WTC11 (cell line): ENCODE measurements around the gene GAPDHS. TPM values are rescaled to one million over a fixed set of nuclear protein-coding genes. Genes with fewer than 3 reads are reported as not detected.

Experiments
- ATAC-seq: fragments of 200-7000 bp; cut with Tn5 transposase; 2 replicates; pipeline ENCODE4 v1.10.0; 2021; ENCODE audit warnings: mild to moderate bottlenecking, moderate library complexity
- CTCF ChIA-PET: fragments of 300-600 bp; sonication (Branson Sonifier 250); formaldehyde crosslinking; loops from one replicate; lab custom pipeline; 2021; ENCODE audit warnings: antibody characterized with exemption; lab: Charles Lee
- POLR2A ChIA-PET: fragments of 350-600 bp; sonication (Branson Sonifier 250); formaldehyde crosslinking; loops from one replicate; lab custom pipeline; 2021; ENCODE audit warnings: antibody characterized with exemption; lab: Charles Lee
- DNase-seq: peaks from one replicate; pipeline ENCODE4 v3.0.0; 2021; ENCODE audit warnings: low spot score
- H3K27ac Mint-ChIP-seq: 2 replicates; pipeline ENCODE4 v1.8.0; 2021; ENCODE audit warnings: mixed read lengths
- H3K27me3 Mint-ChIP-seq: 2 replicates; pipeline ENCODE4 v1.8.0; 2021; ENCODE audit warnings: low read depth, mild to moderate bottlenecking, moderate library complexity, mixed read lengths
- H3K36me3 Mint-ChIP-seq: 2 replicates; pipeline ENCODE4 v1.8.0; 2021; ENCODE audit warnings: mixed read lengths
- H3K4me1 Mint-ChIP-seq: 2 replicates; pipeline ENCODE4 v1.8.0; 2022; ENCODE audit warnings: mixed read lengths
- H3K4me3 Mint-ChIP-seq: 2 replicates; pipeline ENCODE4 v1.8.0; 2021; ENCODE audit warnings: mild to moderate bottlenecking, moderate library complexity, mixed read lengths
- H3K9me3 Mint-ChIP-seq: 2 replicates; pipeline ENCODE4 v1.8.0; 2021; ENCODE audit warnings: mixed read lengths
- ARID4B ChIP-seq: sonication (generic); formaldehyde crosslinking; IDR thresholded peaks from 2 replicates; pipeline ENCODE4 v1.8.0; 2023; ENCODE audit warnings: missing genetic modification reagents, mild to moderate bottlenecking, borderline replicate concordance
- CREB1 ChIP-seq: sonication (generic); formaldehyde crosslinking; IDR thresholded peaks from 2 replicates; pipeline ENCODE4 v1.8.0; 2023; ENCODE audit warnings: mild to moderate bottlenecking, missing genetic modification reagents
- CREM ChIP-seq: sonication (generic); formaldehyde crosslinking; IDR thresholded peaks from 2 replicates; pipeline ENCODE4 v1.8.1; 2022; ENCODE audit warnings: mild to moderate bottlenecking, missing genetic modification reagents, moderate library complexity
- ERG ChIP-seq: fragments of 250-450 bp; sonication (Bioruptor Pico); IDR thresholded peaks from 2 replicates; pipeline ENCODE4 v1.8.0; 2021; ENCODE audit warnings: mild to moderate bottlenecking
- GTF2I ChIP-seq: fragments of 250-450 bp; sonication (Bioruptor Pico); conservative IDR thresholded peaks from 2 replicates; pipeline ENCODE4 v1.4.0; 2021; ENCODE audit warnings: mild to moderate bottlenecking
- NR1H2 ChIP-seq: sonication (generic); formaldehyde crosslinking; IDR thresholded peaks from 2 replicates; pipeline ENCODE4 v1.9.0; 2021; ENCODE audit warnings: mild to moderate bottlenecking, moderate library complexity, missing genetic modification reagents
- NR2C2 ChIP-seq: sonication (generic); formaldehyde crosslinking; IDR thresholded peaks from 2 replicates; pipeline ENCODE4 v1.8.0; 2022; ENCODE audit warnings: mild to moderate bottlenecking, missing genetic modification reagents
- TEAD4 ChIP-seq: sonication (generic); formaldehyde crosslinking; IDR thresholded peaks from 2 replicates; pipeline ENCODE4 v1.8.0; 2022; ENCODE audit warnings: mild to moderate bottlenecking, missing genetic modification reagents
- ZNF671 ChIP-seq: fragments of 250-450 bp; sonication (Bioruptor Pico); IDR thresholded peaks from 2 replicates; pipeline ENCODE4 v1.8.0; 2021; ENCODE audit warnings: mild to moderate bottlenecking
- total RNA-seq: library from RNA; stranded (reverse); gene quantifications from 3 replicates; pipeline ENCODE4 v1.2.3, GENCODE V29; 2021
- TF ChIP-seq, protein P1 (sequence below): sonication (generic); formaldehyde crosslinking; IDR thresholded peaks from 2 replicates; pipeline ENCODE4 v1.8.0; 2023; ENCODE audit warnings: missing genetic modification reagents
- TF ChIP-seq, protein P2 (sequence below): sonication (generic); formaldehyde crosslinking; conservative IDR thresholded peaks from 2 replicates; pipeline ENCODE4 v1.8.1; 2022; ENCODE audit warnings: mild to moderate bottlenecking, missing genetic modification reagents
- TF ChIP-seq, protein P3 (sequence below): fragments of 250-450 bp; sonication (Bioruptor Pico); IDR thresholded peaks from 2 replicates; pipeline ENCODE4 v1.9.0; 2021; ENCODE audit warnings: mild to moderate bottlenecking
- TF ChIP-seq, protein P4 (sequence below): fragments of 200-600 bp; IDR thresholded peaks from 2 replicates; pipeline ENCODE4 v1.8.0; 2022; ENCODE audit warnings: antibody characterized with exemption

The GAPDHS gene
- total RNA-seq, 1 experiment from 2014 or later, result 0.20 TPM

- POLR2A ChIA-PET, result interaction anchor here (0.7 kb wide), 1 partner anchor 36 kb away, joined by 3 read pairs; no protein-coding TSS in a partner anchor
- Mint-ChIP-seq H3K4me1 (peaks cover 23% of the 10 kb centered on the region), H3K27me3 (no peaks in the 10 kb centered on the region), H3K4me3 (peak overlapping the region; percentile 92), H3K36me3 (peaks cover 21% of the 10 kb centered on the region; the same call in 1 of the 2 replicates), H3K9me3 (no peaks in the 10 kb centered on the region), H3K27ac (no peak overlapping the region)
- no peak for TF ChIP-seq TEAD4 (CRISPR knock-in tag)
- TF ChIP-seq GTF2I (CRISPR knock-in tag), result no peak
- no peak for TF ChIP-seq NR1H2 (CRISPR knock-in tag)
- TF ChIP-seq CREB1, result no peak
- TF ChIP-seq, protein P1, sequence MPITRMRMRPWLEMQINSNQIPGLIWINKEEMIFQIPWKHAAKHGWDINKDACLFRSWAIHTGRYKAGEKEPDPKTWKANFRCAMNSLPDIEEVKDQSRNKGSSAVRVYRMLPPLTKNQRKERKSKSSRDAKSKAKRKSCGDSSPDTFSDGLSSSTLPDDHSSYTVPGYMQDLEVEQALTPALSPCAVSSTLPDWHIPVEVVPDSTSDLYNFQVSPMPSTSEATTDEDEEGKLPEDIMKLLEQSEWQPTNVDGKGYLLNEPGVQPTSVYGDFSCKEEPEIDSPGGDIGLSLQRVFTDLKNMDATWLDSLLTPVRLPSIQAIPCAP (CRISPR knock-in tag), result no peak
- no peak for TF ChIP-seq ARID4B (CRISPR knock-in tag)
- no peak for TF ChIP-seq ZNF671 (CRISPR knock-in tag)
- TF ChIP-seq, protein P2, sequence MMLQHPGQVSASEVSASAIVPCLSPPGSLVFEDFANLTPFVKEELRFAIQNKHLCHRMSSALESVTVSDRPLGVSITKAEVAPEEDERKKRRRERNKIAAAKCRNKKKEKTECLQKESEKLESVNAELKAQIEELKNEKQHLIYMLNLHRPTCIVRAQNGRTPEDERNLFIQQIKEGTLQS (CRISPR knock-in tag), result no peak
- TF ChIP-seq CREM (CRISPR knock-in tag), result no peak
- TF ChIP-seq NR2C2 (CRISPR knock-in tag), result no peak
- TF ChIP-seq ERG (CRISPR knock-in tag), result no peak
- ATAC-seq, result no peak
- CTCF ChIA-PET, result interaction anchor here (0.9 kb wide), 1 partner anchor 36 kb away, joined by 6 read pairs; no protein-coding TSS in a partner anchor
- no peak for DNase-seq
These were observed 13.3 kb downstream of the GAPDHS start for GRCh38 chr19:35546532-35546931.

- peak; percentile 69 for DNase-seq
- ChIA-PET CTCF (interaction anchor here (0.6 to 2.2 kb wide), 18 partner anchors 9 to 153 kb away, joined by 3 to 29 read pairs (median 4); partner anchors contain the start of genes COX6B1, DMKN and HAUS5), POLR2A (interaction anchor here (1.6 kb wide), 1 partner anchor 38 kb away, joined by 4 read pairs; no protein-coding TSS in a partner anchor)
These were observed 16.0 kb downstream of the GAPDHS start for GRCh38 chr19:35549174-35549788.

More at GRCh38 chr19:35549174-35549788, 16.0 kb downstream of the GAPDHS start:
- H3K9me3 Mint-ChIP-seq, result no peaks in the 10 kb centered on the region
- peaks cover 18% of the 10 kb centered on the region for H3K4me1 Mint-ChIP-seq
- no peak overlapping the region for H3K4me3 Mint-ChIP-seq
- ATAC-seq, result peak; percentile 70
- H3K27me3 Mint-ChIP-seq, result no peaks in the 10 kb centered on the region; the same call in 1 of the 2 replicates
- H3K36me3 Mint-ChIP-seq, result peaks cover 10% of the 10 kb centered on the region; the same call in 1 of the 2 replicates
- H3K27ac Mint-ChIP-seq, result peak overlapping the region; percentile 38
- TF ChIP-seq, protein P3, sequence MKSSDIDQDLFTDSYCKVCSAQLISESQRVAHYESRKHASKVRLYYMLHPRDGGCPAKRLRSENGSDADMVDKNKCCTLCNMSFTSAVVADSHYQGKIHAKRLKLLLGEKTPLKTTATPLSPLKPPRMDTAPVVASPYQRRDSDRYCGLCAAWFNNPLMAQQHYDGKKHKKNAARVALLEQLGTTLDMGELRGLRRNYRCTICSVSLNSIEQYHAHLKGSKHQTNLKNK (CRISPR knock-in tag), result no peak
- TF ChIP-seq, protein P4, sequence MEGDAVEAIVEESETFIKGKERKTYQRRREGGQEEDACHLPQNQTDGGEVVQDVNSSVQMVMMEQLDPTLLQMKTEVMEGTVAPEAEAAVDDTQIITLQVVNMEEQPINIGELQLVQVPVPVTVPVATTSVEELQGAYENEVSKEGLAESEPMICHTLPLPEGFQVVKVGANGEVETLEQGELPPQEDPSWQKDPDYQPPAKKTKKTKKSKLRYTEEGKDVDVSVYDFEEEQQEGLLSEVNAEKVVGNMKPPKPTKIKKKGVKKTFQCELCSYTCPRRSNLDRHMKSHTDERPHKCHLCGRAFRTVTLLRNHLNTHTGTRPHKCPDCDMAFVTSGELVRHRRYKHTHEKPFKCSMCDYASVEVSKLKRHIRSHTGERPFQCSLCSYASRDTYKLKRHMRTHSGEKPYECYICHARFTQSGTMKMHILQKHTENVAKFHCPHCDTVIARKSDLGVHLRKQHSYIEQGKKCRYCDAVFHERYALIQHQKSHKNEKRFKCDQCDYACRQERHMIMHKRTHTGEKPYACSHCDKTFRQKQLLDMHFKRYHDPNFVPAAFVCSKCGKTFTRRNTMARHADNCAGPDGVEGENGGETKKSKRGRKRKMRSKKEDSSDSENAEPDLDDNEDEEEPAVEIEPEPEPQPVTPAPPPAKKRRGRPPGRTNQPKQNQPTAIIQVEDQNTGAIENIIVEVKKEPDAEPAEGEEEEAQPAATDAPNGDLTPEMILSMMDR, result peak; percentile 68
- TF ChIP-seq, all 79 proteins: peak for 1
